Caco-2 (cell line): ENCODE data around the gene NUDT6. TPM values are rescaled to one million over a fixed set of nuclear protein-coding genes. Genes with fewer than 3 reads are reported as not detected.
"Not testable (repeated sequence)": the region's sequence is repeated elsewhere in the genome, so short reads cannot be mapped to it uniquely, and the experiment has no call there.

Experiments used
- BruUV-seq: library from RNA; stranded (reverse); fragments of 400-500 nt; replicated peaks from 2 replicates; lab custom pipeline; 2021; lab: Mats Ljungman, UMichigan
- CTCF ChIA-PET: fragments of 300-600 bp; sonication (Branson Sonifier 250); formaldehyde crosslinking; loops from one replicate; lab custom pipeline; 2022; ENCODE audit warnings: antibody characterized with exemption; lab: Charles Lee
- POLR2A ChIA-PET: fragments of 300-600 bp; sonication (Branson Sonifier 250); formaldehyde crosslinking; loops from one replicate; lab custom pipeline; 2022; ENCODE audit warnings: antibody characterized with exemption; lab: Charles Lee
- DNase-seq, 2 experiments: peaks; one replicate each; pipeline versions ENCODE4 v3.0.0 to v3.0.0-alpha.2; 2020 to 2022
- H3K27me3 ChIP-seq: replicated peaks from 2 replicates; pipeline ENCODE4 v1.6.0; 2011; ENCODE audit warnings: low read length; ENCODE audit not compliant: control insufficient read depth, insufficient read depth
- H3K36me3 ChIP-seq: 2 replicates; pipeline ENCODE4 v1.5.1; 2011; ENCODE audit warnings: low read length; ENCODE audit not compliant: control insufficient read depth, insufficient read depth
- H3K4me1 ChIP-seq: fragments of 250-450 bp; sonication (Bioruptor Pico); 2 replicates; pipeline ENCODE4 v1.5.1; 2020; ENCODE audit warnings: mild to moderate bottlenecking
- H3K4me3 ChIP-seq: 2 replicates; pipeline ENCODE4 v1.5.1; 2011; ENCODE audit warnings: low read depth, mild to moderate bottlenecking, control low read depth, low read length
- H3K9me3 ChIP-seq: fragments of 250-450 bp; sonication (Bioruptor Pico); 2 replicates; pipeline ENCODE4 v1.5.1; 2020; ENCODE audit warnings: mild to moderate bottlenecking, moderate library complexity
- H3K27ac Mint-ChIP-seq: one replicate; pipeline ENCODE4 v1.8.0; 2022; ENCODE audit warnings: mixed read lengths; ENCODE audit not compliant: unreplicated experiment
- H3K27me3 Mint-ChIP-seq: one replicate; pipeline ENCODE4 v1.8.0; 2022; ENCODE audit warnings: mixed read lengths; ENCODE audit not compliant: insufficient read depth, unreplicated experiment
- H3K36me3 Mint-ChIP-seq: one replicate; pipeline ENCODE4 v1.8.0; 2022; ENCODE audit warnings: mild to moderate bottlenecking, mixed read lengths; ENCODE audit not compliant: insufficient read depth, unreplicated experiment
- H3K4me1 Mint-ChIP-seq: one replicate; pipeline ENCODE4 v1.8.0; 2022; ENCODE audit warnings: low read depth, mixed read lengths; ENCODE audit not compliant: unreplicated experiment
- H3K4me3 Mint-ChIP-seq: one replicate; pipeline ENCODE4 v1.8.0; 2022; ENCODE audit warnings: mild to moderate bottlenecking, moderate library complexity, mixed read lengths; ENCODE audit not compliant: unreplicated experiment
- H3K9me3 Mint-ChIP-seq: one replicate; pipeline ENCODE4 v1.8.0; 2022; ENCODE audit warnings: mixed read lengths; ENCODE audit not compliant: unreplicated experiment
- CTCF ChIP-seq, 2 experiments: fragments of 200-600 bp in 1 of 2; IDR thresholded peaks; 1 replicate in 1 of 2; 2 replicates in 1 of 2; pipeline versions ENCODE4 v1.5.1 to v1.8.0; 2011 to 2022; ENCODE audit warnings: antibody characterized with exemption in 1 of 2, control low read depth in 1 of 2, inconsistent platforms in 1 of 2, low read depth in 1 of 2, low read length in 1 of 2, mild to moderate bottlenecking in 1 of 2, moderate library complexity in 1 of 2; ENCODE audit not compliant: insufficient read depth in 1 of 2, severe bottlenecking in 1 of 2, unreplicated experiment in 1 of 2
- intact Hi-C: fragments of 100-400 bp; cut with micrococcal nuclease; formaldehyde crosslinking; loops from one replicate; pipeline ENCODE4 v1.10.0; 2022; ENCODE audit not compliant: unreplicated experiment
- total RNA-seq: library from RNA; stranded (reverse); gene quantifications from 2 replicates; pipeline ENCODE4 v1.2.3, GENCODE V29; 2022

NUDT6 gene
- total RNA-seq, 1 experiment from 2014 or later, result 5.3 TPM

GRCh38 chr4:122946142-122946541 lies 23.7 kb upstream of the NUDT6 start:
- H3K27me3 Mint-ChIP-seq, result no peaks in the 10 kb centered on the region
- H3K27me3 ChIP-seq, result no peaks in the 10 kb centered on the region
- no TSS peak for BruUV-seq
- no peaks in the 10 kb centered on the region for H3K9me3 ChIP-seq
- H3K9me3 Mint-ChIP-seq, result no peaks in the 10 kb centered on the region
- no peak for DNase-seq
- no peaks in the 10 kb centered on the region for H3K4me1 Mint-ChIP-seq
- H3K36me3 Mint-ChIP-seq, result peaks cover 11% of the 10 kb centered on the region
- H3K4me3 Mint-ChIP-seq, result no peak overlapping the region
- H3K27ac Mint-ChIP-seq, result no peak overlapping the region
- peaks cover 2% of the 10 kb centered on the region; the same call in 1 of the 2 replicates for H3K36me3 ChIP-seq
- H3K4me1 ChIP-seq, result no peaks in the 10 kb centered on the region
- intact Hi-C loops, result no loop called here
- ChIA-PET POLR2A (no interaction called here), CTCF (no interaction called here)
- TF ChIP-seq CTCF (IDR thresholded peaks at IDR 0.05; ENCODE audit: insufficient read depth in 1 of 2, low read depth in 1 of 2, low read length in 1 of 2, severe bottlenecking in 1 of 2, unreplicated experiment in 1 of 2), result no peak
- H3K4me3 ChIP-seq, result no peak overlapping the region

- H3K9me3 Mint-ChIP-seq, CTCF ChIA-PET, H3K4me1 ChIP-seq, H3K4me1 Mint-ChIP-seq, H3K27me3 ChIP-seq, H3K36me3 ChIP-seq, H3K27me3 Mint-ChIP-seq, BruUV-seq, POLR2A ChIA-PET, H3K27ac Mint-ChIP-seq, H3K9me3 ChIP-seq, intact Hi-C loops, H3K4me3 ChIP-seq, H3K4me3 Mint-ChIP-seq: not testable (repeated sequence)
- peaks cover 11% of the 10 kb centered on the region for H3K36me3 Mint-ChIP-seq
- DNase-seq, result peak in 1 of 2 experiments; percentile 5
These were observed 22.7 kb upstream of the NUDT6 start for GRCh38 chr4:122945136-122945535.

- CTCF ChIA-PET, result no interaction called here
- POLR2A ChIA-PET, result no interaction called here
- H3K36me3 Mint-ChIP-seq, result peaks cover 20% of the 10 kb centered on the region
- Histone ChIP-seq H3K4me1 (no peaks in the 10 kb centered on the region), H3K4me3 (no peak overlapping the region), H3K9me3 (no peaks in the 10 kb centered on the region), H3K36me3 (no peaks in the 10 kb centered on the region), H3K27me3 (no peaks in the 10 kb centered on the region)
- H3K27ac Mint-ChIP-seq, result no peak overlapping the region
- H3K4me1 Mint-ChIP-seq, result no peaks in the 10 kb centered on the region
- no peaks in the 10 kb centered on the region for H3K9me3 Mint-ChIP-seq
- no peak overlapping the region for H3K4me3 Mint-ChIP-seq
- BruUV-seq, result no TSS peak
- DNase-seq, result no peak
- H3K27me3 Mint-ChIP-seq, result no peaks in the 10 kb centered on the region
- TF ChIP-seq CTCF (IDR thresholded peaks at IDR 0.05; ENCODE audit: insufficient read depth in 1 of 2, low read depth in 1 of 2, low read length in 1 of 2, severe bottlenecking in 1 of 2, unreplicated experiment in 1 of 2), result no peak
- intact Hi-C loops, result no loop called here
These were observed 10.4 kb upstream of the NUDT6 start for GRCh38 chr4:122932763-122933162.

GRCh38 chr4:122930862-122931261 lies 8.5 kb upstream of the NUDT6 start:
- no peak overlapping the region for H3K4me3 ChIP-seq
- no peaks in the 10 kb centered on the region for H3K4me1 Mint-ChIP-seq
- no peaks in the 10 kb centered on the region for H3K27me3 Mint-ChIP-seq
- H3K9me3 ChIP-seq, result no peaks in the 10 kb centered on the region
- H3K4me3 Mint-ChIP-seq, result no peak overlapping the region
- no peaks in the 10 kb centered on the region for H3K36me3 ChIP-seq
- ChIA-PET CTCF (interaction anchor here (1.0 to 2.1 kb wide), 2 partner anchors 198 to 214 kb away, joined by 4 to 6 read pairs; partner anchors contain the start of gene BBS12), POLR2A (no interaction called here)
- no peak for TF ChIP-seq CTCF (IDR thresholded peaks at IDR 0.05; ENCODE audit: insufficient read depth in 1 of 2, low read depth in 1 of 2, low read length in 1 of 2, severe bottlenecking in 1 of 2, unreplicated experiment in 1 of 2)
- no peak overlapping the region for H3K27ac Mint-ChIP-seq
- BruUV-seq, result no TSS peak
- intact Hi-C loops, result loop anchor here (1.0 to 2.0 kb wide), 2 partner anchors 173 to 328 kb away; no protein-coding TSS in a partner anchor
- peaks cover 20% of the 10 kb centered on the region for H3K36me3 Mint-ChIP-seq
- H3K27me3 ChIP-seq, result no peaks in the 10 kb centered on the region
- no peak for DNase-seq
- no peaks in the 10 kb centered on the region for H3K4me1 ChIP-seq
- H3K9me3 Mint-ChIP-seq, result no peaks in the 10 kb centered on the region
